Stimulated activated CD4-positive, alpha-beta T cell treated with anti-CD3 and anti-CD28 coated beads, Interleukin-12 subunit alpha, Interleukin-12 subunit beta, amount 100 ng/mL, for 4 hours (primary cell): ENCODE measurements around the gene PPP2R5C.
"Not testable (repeated sequence)": the region's sequence is repeated elsewhere in the genome, so short reads cannot be mapped to it uniquely, and the experiment has no call there.

Experiments
- DNase-seq: peaks from one replicate; pipeline ENCODE4 v3.0.0-alpha.2; 2020

Gene PPP2R5C

GRCh38 chr14:101784631-101785030, 23.1 kb downstream of the PPP2R5C start:
- no peak for DNase-seq

DNA sequence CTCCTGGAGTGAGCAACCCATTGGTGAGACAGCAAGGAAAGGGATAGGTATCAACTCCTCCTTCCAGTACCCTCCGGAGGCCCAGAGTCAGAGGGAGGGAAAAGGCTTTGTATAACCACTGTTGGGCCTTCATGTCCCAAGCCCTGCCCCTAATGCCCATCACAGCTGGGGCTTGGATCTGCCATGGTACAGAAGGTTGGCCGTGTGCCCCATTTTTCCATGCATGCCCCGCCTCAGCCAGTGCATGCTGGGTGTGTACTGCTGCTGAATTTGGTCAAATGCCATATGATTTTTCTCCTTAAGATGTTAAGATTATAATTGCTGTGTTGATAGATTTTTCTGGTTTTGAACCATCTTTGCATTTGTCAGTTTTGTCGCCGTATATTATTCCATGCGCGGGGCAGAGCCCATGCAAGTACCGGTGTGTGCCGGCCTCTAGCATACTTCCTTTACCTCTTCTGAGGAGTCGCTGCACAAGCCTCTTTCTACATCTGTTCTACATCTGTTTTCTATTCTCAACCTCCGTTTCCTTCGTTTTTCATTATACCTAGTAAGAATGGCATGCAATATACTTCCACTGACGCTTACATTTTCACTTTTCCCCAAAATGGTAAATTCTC, 26.6 kb downstream of the PPP2R5C start:
- DNase-seq, result no peak

GRCh38 chr14:101789222-101789621, 27.7 kb downstream of the PPP2R5C start:
- no peak for DNase-seq

- DNase-seq, result no peak
Measured at GRCh38 chr14:101790232-101790631, 28.7 kb downstream of the PPP2R5C start.

GRCh38 chr14:101791919-101792572, 30.5 kb downstream of the PPP2R5C start:
- DNase-seq, result no peak

GRCh38 chr14:101796016-101796415, 34.5 kb downstream of the PPP2R5C start:
- DNase-seq, result no peak

DNA sequence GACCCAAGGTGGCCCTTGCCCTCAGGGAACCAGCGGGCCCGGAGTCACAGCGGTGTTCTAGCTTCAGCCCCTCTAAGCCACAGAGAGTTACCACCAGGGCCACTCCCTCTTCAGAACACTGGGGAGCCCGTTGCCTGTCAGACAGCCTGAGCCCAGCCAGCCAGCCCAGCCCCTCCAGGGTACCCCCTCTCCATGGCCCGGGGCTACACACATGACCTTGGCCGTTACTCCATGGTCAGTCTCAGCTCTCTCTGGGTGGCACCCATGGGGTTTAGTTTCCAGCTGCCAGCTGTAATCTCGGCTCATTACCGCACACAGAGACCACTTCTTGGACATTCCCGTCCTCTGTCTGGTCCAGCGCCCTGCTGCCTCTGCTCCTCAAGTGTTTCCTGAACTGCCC, 35.0 kb downstream of the PPP2R5C start:
- DNase-seq, result no peak

DNA sequence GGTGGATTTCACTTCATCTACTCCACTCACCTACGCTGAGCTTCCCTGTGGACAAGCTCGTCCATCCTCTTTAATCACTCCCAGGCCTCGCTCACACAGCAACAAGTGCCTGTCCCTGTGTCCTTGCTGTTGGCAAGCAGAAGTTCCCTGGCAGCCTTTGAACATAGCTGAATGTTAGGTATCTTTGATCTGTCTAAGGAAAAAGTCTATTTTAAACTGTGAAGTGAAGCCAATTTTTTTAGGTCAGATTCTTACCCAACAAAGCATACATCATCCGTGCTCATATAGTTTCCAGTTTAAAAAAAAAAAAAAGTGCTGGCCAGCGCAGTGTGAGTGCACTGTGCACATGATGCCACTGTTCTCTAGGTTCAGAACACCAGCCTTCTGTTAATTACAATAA, 36.3 kb downstream of the PPP2R5C start:
- no peak for DNase-seq

DNA sequence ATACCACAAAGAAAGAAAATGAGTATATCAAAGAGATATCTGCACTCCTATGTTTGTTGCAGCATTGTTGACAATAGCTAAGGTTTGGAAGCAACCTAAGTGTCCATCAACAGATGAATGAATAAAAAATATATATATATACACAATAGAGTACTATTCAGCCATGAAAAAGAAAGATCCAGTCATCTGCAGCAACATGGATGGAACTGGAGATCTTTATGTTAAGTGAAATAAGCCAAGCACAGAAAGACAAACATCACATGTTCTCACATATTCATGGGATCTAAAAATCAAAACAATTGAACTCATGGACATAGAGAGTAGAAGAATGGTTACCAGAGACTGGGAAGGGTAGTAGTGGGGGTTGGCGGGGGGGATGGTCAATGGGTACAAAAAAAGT, 42.9 kb downstream of the PPP2R5C start:
- not testable (repeated sequence) for DNase-seq

GRCh38 chr14:101806252-101806651, 44.7 kb downstream of the PPP2R5C start:
- not testable (repeated sequence) for DNase-seq

DNA sequence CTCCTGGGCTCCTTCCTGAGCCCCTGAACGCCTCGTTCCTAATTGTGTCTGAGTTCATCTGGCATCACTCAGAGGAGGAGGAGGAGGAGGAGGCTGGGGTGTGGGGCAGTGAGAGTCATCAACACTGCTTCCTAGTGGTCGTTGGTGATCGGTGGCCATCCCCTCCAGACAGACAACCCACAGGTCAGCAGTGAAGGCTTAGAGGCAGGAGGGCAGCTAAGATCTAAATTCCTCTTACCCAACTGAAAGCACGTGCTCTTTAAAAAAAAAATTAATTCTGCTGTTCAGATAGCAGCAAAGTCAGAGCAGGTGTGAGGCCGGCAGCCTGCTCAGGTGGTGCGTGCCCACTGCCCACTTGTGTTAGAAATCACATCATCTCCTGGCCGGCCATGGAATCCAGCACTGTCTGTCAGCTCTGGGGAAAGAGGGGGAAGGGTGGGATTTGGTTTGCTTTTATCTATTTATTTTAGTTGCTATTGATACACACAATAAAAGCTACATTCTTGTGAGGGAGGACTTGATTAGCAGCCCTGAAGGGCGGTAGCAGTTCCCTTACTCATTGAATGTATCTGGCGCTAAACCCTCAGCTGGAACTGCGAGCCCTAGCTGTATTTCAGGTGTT, 46.6 kb downstream of the PPP2R5C start:
- no peak for DNase-seq

DNA sequence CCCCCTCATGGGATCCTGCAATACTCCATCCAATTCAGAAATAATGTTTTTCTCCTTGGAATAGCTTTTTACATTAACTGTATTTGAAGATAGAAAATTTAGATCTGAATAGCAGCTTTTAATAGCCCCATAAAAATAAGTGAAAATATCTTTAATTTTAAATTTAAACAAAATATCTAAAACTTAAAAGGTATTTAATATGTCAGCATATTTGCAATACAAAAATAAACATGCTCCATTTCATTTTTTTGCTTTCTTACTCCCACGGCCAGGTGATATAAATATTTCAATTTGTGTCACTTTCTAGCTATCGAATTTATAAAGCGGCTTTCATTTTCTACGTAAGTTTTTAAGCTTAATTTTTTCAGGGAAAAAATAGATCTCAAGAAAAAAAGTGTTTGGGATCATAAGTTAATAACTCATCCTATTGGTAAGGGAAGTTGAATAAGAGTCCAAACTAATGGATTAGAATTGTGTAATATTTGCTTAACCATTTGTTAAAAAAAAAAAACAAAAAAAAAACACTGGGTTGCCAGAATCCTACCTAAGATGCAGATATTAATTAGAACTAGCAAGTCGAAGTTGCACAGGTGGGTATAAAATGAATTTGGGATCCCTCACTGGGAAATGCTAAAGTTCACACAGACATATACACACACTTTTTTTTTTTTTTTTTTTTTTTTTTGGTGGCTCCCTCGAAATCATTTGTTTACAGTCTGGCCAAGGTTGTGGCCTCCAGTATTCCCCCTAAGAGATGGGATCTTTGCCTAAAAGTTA, 47.6 kb downstream of the PPP2R5C start:
- no peak for DNase-seq

- peak; percentile 57 for DNase-seq
Measured at GRCh38 chr14:101809671-101810514, 48.4 kb downstream of the PPP2R5C start.

DNA sequence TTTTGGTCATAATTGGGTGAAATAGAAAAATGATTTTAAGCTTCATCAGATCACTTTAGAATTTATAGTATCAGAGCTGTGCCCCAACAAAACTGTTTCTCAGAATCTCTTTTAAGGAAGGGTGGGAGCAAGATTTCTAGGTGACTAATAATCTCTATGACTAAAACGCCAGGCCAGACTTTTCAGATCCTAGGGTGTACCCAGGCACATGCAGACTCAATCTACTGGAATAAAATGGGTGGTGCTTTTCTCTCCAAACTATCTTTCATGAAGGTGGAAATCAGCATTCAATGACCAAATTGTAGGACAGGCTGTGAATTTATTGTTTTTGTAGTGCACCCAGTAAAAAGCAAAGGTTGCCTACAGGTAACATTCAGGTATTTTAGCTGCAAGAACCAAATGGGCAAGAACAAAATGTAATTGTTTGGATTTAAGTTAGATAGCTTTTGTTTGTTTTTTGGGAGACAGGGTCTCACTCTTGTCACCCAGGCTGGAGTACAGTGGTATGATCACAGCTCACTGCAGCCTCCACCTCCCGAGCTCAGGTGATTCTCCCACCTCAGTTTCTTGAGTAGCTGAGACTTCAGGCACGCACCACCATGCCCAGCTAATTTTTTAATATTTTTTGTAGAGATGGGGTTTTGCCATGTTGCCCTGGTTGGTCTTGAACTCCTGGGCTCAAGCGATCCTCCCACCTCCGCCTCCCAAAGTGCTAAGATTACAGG, 49.5 kb downstream of the PPP2R5C start:
- no peak for DNase-seq

- no peak for DNase-seq
Measured at GRCh38 chr14:101812071-101812470, 50.6 kb downstream of the PPP2R5C start.

GRCh38 chr14:101813171-101813759, 51.8 kb downstream of the PPP2R5C start:
- DNase-seq, result no peak

DNA sequence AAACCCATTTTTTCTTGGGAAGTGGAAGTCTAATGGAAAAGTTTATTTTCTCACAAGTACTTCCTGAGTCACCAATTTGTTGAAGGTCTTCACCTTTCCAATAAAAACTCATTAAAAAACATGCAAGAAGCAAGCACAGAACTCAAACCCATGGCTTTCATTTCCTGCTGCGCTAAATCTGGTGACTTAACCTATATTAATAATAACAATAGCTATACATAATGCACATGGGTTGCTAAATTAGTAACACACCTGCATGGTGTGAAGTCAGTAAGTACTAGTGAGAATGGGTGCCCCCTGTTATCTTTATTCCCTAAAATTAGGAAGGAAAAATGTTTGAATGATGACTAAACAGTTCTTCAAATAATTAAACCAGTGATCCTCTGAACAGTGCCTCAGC, 52.3 kb downstream of the PPP2R5C start:
- no peak for DNase-seq

GRCh38 chr14:101814934-101815333, 53.4 kb downstream of the PPP2R5C start:
- no peak for DNase-seq

- no peak for DNase-seq
Measured at GRCh38 chr14:101815994-101816393, 54.5 kb downstream of the PPP2R5C start.

GRCh38 chr14:101817501-101818001, 56.0 kb downstream of the PPP2R5C start:
- no peak for DNase-seq

GRCh38 chr14:101819251-101819990, 57.9 kb downstream of the PPP2R5C start:
- no peak for DNase-seq
